Fibroblast of upper back skin (primary cell): ENCODE data around the gene ZNF606.

Experiments
- DNase-seq: peaks from one replicate; pipeline ENCODE4 v3.0.0-alpha.2; 2013

Gene ZNF606

DNA sequence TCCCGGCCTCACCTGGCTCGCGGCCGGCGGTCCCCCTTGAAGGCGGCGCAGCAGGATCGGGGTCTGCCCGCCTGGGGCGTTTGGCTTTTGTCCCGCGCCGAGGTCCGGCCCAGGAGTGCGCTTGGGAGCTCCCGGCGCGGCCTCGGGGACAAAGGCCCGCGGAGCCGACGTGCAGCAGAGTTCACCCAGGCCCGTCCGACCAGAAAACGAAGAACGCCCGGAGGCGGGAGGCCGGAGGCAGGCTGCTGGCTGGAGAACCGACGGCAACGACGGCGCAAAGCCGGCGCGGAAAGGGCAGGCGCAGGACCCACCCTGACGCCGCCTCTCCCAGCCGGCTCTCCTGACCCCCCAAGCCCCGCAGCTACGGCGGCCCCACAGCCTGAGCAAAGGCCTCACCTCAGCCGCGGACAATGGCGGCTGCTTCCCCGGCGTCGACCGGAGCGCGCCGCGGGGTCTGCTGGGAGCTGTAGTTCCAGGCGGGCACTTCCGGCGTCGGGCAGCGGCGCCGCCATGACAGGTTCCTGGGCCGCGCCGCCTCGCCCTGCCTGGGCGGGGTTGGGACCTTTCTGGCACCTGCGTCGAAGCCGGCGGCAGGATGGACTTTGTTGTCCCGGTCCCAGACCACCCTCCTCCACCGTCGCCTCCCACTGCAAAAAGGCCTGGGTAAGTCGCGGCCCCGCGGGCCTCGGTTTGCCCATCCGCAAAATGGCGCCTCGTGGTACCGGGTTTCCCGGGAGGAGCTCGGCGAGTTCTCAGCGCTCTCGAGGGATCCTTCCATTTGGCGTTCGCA, at the start of gene ZNF606:
ZNF606 (minus strand) TSS at position 437 of the 790 bp plus-strand sequence. CDS start 1,501 bp downstream, outside the sequence.
- DNase-seq: peak; percentile 83

DNA sequence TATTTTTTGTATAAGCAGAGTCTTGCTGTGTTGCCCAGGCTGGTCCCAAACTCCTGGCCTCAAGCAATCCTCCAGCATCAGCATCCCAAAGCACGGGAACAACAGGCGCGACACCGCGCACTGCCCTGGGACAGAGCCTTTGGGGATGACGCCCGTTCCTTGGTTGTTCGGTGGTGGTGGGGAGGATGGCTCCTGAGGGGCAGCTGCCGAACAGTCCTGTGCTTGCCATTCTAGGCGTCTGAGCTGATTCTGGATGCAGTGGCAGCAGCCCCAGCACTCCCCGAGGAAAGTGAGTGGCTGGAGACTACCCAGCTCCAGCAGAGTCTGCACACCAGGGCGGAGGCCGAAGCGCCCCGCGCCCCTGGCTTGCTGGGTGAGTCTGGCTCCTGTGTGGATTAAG, 49.6 kb upstream of the ZNF606 start:
- no peak for DNase-seq

DNA sequence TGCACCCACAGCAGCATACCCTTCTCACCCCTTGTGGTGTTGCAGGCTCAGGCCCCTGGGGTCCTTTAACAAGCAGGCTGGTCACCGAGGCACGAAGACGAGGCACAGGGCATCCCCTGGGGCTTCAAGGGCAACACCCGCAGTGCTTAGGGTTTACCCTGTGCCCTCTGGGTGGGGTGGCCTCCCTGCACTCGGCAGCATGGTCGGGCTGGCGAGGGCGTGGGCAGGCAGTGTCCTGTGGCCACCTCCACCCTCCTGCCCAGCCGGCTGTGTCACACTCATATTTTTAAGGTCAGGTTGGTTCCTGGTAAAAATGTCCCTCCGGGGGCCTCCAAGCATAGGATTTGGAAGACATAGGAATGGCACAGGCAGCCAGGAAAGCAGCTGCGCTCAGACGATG, 45.1 kb upstream of the ZNF606 start:
- DNase-seq: no peak

DNA sequence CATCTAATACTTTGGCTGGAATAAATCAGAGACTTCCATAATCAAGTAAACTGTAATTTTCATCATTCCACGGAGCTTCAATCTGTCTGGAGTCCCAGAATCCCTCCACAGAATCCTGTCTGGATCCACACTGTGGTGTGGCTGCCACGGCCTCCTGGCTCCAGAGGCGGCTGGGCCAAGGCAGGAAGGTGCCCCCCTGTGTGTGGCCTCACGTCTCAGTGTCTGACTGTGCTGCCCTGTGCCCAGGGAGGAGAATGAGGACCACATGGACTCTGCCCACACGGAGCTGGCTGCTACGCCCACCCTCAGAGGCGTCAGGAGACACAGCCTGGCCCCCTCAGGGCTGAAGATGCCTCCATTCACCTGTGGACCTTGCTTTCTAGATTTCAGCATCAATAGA, 44.2 kb upstream of the ZNF606 start:
- no peak for DNase-seq

DNA sequence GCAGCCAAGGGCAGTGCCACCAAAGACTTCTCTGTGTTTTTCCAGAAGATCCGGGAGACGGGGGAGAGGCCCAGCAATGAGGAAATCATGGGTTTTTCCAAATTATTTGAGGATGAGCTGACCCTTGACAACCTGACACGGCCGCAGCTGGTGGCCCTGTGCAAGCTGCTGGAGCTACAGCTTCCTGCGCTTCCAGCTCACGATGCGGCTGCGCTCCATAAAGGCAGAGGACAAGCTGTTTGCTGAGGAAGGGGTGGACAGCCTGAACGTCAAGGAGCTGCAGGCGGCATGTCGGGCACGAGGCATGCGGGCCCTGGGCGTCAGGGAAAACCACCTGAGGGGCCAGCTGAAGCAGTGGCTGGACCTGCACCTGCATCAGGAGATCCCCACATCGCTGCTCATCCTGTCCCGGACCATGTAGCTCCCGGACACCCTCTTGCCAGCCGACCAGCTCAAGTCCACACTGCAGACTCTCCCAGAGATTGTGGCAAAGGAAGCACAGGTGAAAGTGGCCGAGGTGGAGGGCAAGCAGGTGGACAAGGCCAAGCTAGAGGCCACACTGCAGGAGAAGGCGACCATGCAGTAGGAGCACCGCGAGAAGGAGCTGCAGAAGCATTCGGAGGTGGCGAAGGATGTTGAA, 42.9 kb upstream of the ZNF606 start:
- DNase-seq: no peak

DNA sequence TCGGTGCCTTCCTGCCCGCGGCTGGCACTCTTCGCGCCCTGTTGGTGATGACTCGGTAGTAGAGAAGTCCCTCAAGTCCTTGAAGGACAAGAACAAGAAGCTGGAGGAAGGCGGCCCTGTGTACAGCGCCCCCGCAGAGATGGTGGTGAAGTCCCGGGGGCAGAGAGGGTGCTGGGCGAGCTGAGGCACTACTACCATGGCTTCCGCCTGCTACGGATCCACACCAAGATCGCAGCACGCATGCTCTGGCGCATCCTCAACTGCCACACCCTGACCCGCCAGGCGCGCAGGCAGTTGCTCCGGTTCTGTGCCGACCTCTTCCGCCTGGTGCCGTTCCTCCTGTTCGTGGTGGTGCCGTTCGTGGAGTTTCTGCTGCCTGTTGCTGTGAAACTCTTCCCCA, 42.3 kb upstream of the ZNF606 start:
- DNase-seq: no peak

DNA sequence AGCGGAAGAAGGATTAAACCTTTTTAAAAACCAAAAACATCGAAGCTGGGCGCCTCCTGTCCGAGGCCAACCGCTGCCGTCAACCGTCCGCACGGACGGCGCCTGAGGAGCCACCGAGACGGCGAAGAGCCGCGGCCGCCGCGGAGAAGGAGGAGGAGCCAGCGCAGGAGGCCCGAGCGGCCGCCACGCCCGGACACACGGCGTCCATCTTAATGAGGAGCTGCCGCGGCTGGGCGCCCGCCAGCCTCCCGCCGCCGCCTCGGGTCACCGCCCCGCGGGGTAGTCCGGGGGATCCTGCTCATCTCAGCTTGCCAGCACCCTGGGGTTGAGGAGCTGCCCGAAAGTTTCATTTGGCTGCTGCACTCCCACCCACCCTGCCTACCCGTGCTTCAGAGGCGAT, 41.8 kb upstream of the ZNF606 start:
- DNase-seq: no peak

DNA sequence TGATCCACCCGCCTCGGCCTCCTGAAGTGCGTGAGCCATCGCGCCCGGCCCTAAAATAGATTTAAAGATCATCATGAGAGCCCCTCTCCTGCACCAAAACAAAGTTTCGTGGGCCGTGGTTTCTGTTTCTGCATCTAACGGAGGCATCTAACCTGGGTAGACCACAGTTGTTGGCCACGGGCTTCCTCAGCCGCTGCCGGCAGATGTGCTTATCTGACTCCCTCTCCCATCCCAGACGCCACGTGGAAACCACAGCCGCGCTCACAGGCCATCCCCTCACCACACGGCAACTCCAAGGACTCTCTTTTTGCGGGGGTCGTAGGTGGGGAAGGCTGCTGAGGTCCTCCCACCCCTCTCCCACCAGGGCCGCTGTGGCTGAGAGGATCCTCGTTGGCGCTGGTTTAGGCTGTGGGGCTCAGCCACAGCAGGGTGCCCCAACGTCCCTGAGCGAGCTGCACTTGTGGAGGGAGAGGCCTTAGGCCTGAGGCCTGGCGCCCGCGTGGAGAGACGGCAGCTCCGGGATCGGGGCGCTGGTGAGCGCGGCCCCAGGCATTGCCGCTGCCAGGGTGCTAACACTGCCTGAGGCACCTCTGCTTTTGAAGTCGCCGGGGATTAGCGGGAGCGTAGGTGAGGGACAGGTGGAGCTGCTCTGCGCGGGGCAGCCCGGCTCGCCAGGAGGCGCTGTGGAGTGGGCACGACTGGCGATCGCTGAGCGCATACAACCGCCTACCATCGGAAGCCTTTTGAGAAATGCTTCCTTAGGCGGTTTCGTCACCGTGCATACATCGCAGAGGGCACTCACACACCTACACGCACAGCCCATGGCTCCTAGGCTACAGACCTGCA, 40.1 kb upstream of the ZNF606 start:
- DNase-seq: no peak

DNA sequence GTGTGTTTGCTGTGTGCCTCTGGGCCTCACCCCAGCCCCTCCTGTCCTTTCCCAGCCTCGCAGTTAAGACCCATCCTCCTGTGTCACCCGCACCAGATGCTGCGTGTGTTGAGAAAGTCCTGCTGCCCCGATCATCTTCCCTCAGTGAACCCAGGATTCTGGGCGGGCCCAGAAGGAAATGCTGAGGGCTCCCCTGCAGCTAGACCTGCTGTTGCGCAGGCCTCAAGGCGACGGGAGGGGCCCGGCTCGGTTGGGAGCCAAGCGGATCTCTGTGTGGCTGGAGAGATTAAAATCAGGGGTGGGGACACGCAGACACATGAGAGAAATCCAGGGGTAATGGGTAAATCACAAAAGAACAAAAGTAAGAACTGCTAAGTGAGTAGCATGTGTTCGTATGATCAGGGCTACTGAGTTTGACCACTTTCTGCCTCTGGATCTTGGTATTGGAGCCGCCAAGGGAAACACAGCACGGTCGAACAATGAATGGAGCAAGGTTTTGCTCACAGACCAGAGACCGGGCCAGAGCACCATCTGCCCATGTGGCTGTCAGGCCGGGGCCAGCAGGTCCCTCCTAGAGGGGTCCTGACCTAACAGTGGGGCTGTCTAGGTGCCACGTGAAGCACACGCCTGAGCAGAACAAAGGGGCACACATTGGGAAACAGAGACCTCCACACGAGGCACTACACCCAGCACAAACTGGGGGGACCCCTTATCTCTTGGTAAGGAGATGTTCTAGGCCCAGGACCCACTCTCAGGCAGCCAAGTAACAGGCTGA, 38.3 kb upstream of the ZNF606 start:
- DNase-seq: no peak

DNA sequence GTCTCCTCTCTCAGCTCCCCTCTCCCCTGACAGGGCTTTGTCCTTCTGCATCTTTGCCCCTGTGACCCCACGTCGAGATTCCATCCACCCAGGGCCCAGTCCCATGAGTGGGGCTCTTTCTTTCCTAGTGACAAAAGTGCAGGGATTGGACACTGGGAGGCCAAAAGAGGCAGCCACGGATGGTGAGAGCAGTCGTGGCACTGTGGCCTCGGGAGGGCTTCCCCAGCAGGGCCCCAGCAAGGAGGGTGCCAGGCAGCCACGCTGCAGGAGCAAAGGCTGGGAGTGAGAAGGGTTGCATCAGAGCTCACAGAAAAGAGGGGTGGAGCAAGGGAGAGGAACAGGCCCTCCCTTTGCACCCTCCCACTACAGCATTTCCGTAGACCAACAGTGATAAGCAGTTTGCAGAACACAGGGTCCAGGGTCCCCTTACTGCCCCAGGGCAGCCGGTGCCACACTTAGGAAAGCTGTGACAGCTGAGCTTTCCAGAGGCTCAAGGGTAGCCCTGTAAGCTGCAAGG, 36.1 kb upstream of the ZNF606 start:
- no peak for DNase-seq

DNA sequence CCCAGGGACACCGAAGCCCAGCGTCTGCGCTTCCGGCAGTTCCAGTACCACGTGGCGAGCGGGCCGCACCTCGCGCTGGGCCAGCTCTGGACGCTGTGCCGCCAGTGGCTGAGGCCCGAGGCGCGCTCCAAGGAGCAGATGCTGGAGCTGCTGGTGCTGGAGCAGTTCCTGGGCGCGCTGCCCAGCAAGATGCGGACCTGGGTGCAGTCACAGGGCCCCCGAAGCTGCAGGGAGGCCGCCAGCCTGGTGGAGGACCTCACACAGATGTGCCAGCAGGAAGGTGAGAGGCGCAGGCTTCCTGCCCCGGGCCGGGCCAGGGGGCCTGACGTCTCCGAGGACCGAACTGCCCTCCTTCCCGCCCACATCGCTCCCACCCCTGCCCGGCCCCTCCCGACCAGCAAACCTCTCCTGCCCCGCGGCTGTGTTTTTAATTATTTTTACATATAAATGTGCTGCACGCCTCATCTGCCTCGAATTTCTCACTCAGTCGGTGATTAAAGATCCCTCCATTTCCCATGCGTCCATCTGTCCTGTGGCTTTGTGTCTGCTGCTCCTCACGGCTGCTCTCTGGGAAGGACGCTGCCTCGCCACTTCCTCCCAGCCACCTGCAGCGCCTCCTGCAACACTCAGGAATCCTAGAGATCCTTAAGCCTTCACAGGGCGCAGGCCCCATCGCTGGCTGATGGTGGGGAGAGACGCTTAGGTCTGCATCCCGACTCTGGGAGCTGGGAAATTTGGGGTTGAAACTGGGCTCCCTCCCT, 35.5 kb upstream of the ZNF606 start:
- no peak for DNase-seq

DNA sequence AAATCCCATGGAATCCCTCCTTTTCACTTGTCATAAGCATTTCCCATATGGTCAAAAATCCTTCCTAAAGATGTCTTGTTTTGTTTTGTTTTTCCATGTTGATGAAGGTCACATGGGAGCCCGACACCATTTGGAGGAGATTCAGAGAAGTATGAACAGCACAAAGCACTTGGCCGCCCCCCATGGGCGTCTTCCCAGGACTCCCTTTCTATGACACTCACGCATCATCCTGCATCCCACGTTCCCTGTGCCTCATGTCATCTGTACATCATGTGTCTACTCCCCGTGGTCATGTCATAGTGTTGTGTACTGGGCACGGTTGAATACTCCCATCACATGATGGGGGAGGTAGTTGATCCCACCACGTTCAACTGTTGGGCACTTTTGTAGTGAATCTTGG, 33.2 kb upstream of the ZNF606 start:
- no peak for DNase-seq

DNA sequence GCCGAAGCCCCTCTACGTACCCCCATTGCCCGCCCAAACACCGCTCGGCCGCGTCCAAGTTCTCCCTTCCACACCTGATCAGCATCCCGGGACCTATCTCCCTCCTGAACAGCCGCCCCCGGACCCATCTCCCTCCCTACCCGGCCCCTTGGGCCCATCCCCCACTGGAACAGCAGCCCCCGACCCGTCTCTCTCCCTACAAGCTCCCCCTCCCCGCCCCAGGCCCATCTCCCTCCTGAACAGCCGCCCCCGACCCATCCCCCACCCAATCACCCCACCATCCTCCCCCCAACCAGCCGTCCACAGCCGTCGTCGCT, 31.8 kb upstream of the ZNF606 start:
- DNase-seq: no peak

DNA sequence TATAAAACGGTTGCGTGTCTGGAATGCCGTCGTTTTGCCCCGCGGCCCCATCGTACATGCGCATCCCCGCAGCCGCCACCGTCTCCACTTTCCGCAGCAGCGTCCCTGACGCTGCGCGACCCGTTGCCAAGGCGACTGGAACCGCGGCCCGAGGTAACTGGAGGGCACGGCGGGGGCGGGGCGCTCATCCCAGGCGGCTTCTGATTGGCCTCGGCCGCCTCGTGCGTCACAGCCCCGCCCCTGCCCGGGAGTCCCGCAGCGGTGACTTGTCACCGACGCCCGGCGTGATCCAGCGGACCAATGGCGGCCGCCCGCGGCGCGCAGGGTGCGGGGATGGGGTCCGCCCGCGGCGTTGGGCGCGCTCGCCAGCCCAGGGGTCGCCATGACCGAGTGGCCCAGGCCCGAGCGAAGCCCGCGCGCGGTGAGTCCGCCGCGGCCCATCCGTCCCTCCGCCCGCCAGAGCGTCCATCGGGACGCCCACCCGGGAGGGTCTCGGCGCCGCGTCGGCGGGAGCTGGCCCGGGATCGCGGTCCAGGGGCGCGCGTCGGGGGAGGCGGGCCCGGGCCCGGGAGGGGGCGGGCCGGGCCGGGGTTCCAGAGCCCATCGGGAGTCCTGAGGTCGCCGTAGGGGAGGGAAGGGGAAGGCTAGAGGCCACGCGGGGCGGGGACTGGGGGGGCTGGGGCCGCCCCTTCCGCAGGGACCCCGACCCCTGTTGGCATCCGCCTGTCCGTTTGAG, 31.3 kb upstream of the ZNF606 start, which contains the start of gene ZSCAN1:
ZSCAN1 (plus strand) TSS at position 285 of the 736 bp plus-strand sequence. CDS start 3,812 bp downstream, outside the sequence.
- DNase-seq: peak; percentile 76

DNA sequence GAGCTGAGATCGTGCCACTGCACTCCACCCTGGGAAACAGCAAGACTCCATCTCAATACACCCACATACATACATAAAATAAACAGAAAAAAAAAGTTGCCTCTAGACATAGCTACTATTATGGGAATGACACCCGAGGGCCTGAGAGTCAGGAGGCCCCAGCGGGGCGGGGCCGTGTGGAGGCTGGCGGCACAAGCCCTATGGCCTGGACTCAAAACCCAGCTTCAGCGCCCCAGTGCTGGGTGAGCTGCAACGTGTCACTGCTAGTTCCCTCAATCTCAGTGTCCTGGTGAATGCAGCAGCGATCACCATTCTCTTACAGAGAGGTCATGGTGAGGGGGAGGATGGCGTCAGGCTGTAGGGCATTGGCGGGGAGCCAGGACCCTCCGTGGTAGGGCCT, 22.0 kb upstream of the ZNF606 start:
- DNase-seq: no peak

DNA sequence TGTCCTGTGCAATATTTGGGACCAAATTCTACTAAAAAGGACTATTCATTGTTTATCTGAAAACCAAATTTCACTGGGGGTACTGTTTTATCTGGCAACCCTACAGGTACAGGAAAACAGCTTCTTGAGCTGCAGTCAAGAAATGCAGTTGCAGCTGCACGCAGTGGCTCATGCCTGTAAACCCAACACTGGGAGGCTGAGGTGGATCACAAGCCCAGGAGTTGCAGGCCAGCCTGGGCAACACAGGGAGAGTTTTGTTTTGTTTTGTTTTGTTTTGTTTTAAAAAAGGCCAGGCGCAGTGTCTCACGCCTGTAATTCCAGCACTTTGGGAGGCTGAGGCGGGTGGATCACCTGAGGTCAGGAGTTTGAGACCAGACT, 19.7 kb upstream of the ZNF606 start:
- DNase-seq: no peak

DNA sequence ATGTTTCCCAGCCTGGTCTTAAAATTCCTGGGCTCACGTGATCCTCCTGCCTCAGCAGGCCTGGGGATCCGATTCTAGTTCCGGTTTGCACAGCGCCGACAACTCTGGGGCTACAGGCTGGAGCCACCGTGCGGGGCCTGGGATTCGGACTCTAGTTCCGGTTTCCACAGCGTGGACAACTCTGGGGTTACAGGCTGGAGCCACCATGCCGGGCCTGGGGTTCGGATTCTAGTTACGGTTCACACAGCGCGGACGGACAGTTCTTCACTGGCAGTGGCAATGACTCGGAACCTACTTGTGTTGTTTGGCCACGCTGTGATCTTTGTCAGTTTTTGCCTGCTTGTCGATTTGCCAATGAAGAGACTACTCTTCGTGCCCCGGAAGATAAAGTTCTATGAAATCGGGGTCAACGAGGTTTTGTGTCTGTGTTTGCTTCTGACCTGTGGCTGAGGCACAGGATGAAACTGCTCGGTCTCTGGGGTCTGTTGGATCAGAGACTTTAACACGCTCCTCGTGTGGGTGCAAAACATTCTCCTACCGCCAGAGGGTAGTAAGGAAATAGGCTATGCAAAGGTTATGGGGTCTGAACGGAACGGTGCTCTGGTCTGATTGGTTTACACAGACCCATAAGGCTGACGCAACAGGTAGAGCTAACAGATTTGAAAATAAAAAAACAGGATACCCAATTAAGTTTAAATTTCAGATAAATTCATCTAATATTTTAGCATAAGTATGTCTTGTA, 19.1 kb upstream of the ZNF606 start:
- DNase-seq: peak; percentile 5

DNA sequence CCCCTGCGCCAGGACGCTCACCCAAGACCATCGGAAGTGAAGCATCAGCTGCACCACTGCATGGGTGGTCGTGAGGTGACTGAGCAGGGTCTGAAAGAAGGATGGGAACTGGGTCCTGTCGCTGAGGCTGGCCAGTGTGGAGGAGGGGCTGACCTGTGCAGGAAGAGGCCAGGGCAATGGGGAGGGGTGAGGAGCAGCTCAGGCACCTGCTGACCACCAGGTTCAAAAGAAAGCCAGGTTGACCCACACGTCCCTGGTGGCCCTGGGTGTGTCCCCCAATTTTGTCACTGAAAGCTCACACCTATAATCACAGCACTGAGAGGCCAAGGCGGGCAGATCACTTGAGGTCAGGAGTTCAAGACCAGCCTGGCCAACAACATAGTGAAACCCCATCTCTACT, 17.5 kb upstream of the ZNF606 start:
- no peak for DNase-seq

DNA sequence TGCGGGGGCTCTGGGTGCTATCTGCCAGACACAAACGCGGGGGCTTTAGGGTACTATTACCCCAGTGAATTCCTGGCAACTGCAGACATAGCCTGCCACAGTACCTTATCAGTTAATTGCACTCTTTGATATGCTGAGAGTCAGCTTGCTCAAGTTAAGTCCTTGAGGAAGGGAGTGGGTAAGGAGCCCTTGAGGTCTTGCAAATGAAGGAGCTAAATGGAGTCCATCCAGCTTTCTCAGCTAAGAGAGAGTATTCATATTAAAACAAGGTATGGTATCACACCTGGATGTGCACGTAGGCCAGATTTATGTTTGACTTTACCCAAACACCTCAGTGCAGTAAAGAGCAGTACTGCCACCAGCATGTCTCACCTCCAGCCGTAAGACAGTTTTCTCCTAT, 11.5 kb upstream of the ZNF606 start:
- no peak for DNase-seq

DNA sequence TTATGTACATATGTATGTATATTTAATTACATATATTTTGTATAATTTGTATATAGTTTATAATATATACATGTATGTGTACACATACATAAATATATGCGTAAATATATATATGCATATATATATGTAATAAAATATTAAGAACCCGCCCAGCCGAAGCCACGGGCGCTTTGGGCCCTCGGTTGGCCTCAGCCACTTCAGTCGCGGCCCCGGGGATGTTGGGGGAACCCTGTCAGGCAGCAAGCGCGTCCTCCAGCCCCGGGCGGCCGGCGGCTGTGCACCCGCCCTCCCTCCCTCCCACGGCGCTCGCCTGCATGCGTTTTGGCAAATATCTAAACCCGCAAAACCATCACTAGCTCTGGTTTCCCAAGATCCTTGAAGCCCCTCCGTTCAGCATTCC, 7.9 kb upstream of the ZNF606 start:
- DNase-seq: no peak
